ENCODE results near the gene HS2ST1. TPM values are rescaled to one million over a fixed set of nuclear protein-coding genes. Genes with fewer than 3 reads are reported as not detected.
A peak's percentile ranks its signal among the peaks of the same experiment; 100 is the strongest.

Gene HS2ST1
- total RNA-seq, 1 experiment from 2014 or later: 35.0 TPM

GRCh38 chr1:87132284-87132870, 217.9 kb downstream of the HS2ST1 start:
- peak overlapping the region; percentile 74 for H3K4me2 ChIP-seq
- peak overlapping the region; percentile 46; the same call in 1 of the 2 replicates for H3K4me3 ChIP-seq
- H3K27ac ChIP-seq: no peak overlapping the region
- no peaks in the 10 kb centered on the region for H3K27me3 ChIP-seq (ENCODE audit: insufficient read depth, low read depth)
- H4K20me1 ChIP-seq (ENCODE audit: insufficient read depth): no peaks in the 10 kb centered on the region
- peak overlapping the region; percentile 72; the same call in 1 of the 2 replicates for H2AFZ ChIP-seq
- H3K36me3 ChIP-seq (ENCODE audit: low read depth): no peaks in the 10 kb centered on the region
- H3K79me2 ChIP-seq (ENCODE audit: low read depth): no peaks in the 10 kb centered on the region
- no peak for DNase-seq
- CTCF ChIA-PET: no interaction called here
- no peaks in the 10 kb centered on the region for H3K9me2 ChIP-seq (ENCODE audit: insufficient read depth)
- intact Hi-C loops (cut with micrococcal nuclease; ENCODE audit: unreplicated experiment): loop anchor here (5.0 kb wide), 2 partner anchors 930 to 1045 kb away; no protein-coding TSS in a partner anchor
- POLR2A ChIA-PET (ENCODE audit: unreplicated experiment): no interaction called here
- no peak for TF ChIP-seq EZH2 (IDR thresholded peaks at IDR 0.05; ENCODE audit: low read depth)
- TF ChIP-seq CTCF (conservative IDR thresholded peaks at IDR 0.05): no peak
- BruUV-seq (replicated peaks): no TSS peak
- no peaks in the 10 kb centered on the region for H3F3A ChIP-seq (ENCODE audit: insufficient read depth, low read depth)
- no peaks in the 10 kb centered on the region for H3K9me3 ChIP-seq (ENCODE audit: insufficient read depth, low read depth)
- 0 out of 2 replicates have a peak, but pooled peaks cover 12% of the 10 kb centered on the region for H3K4me1 ChIP-seq (replicated peaks; ENCODE audit: insufficient read depth)

- H3K27me3 ChIP-seq (ENCODE audit: insufficient read depth, low read depth): no peaks in the 10 kb centered on the region
- BruUV-seq (replicated peaks): no TSS peak
- H3K9me2 ChIP-seq (ENCODE audit: insufficient read depth): no peaks in the 10 kb centered on the region
- no peaks in the 10 kb centered on the region for H3K79me2 ChIP-seq (ENCODE audit: low read depth)
- no peaks in the 10 kb centered on the region for H4K20me1 ChIP-seq (ENCODE audit: insufficient read depth)
- H2AFZ ChIP-seq: no peak overlapping the region
- ChIA-PET POLR2A (ENCODE audit: unreplicated experiment) (no interaction called here), CTCF (no interaction called here)
- TF ChIP-seq CTCF (conservative IDR thresholded peaks at IDR 0.05): no peak
- no peak for TF ChIP-seq EZH2 (IDR thresholded peaks at IDR 0.05; ENCODE audit: low read depth)
- H3K4me3 ChIP-seq: no peak overlapping the region
- H3K36me3 ChIP-seq (ENCODE audit: low read depth): no peaks in the 10 kb centered on the region
- H3K9me3 ChIP-seq (ENCODE audit: insufficient read depth, low read depth): no peaks in the 10 kb centered on the region
- intact Hi-C loops (cut with micrococcal nuclease; ENCODE audit: unreplicated experiment): loop anchor here (2.0 to 5.0 kb wide), 3 partner anchors 159 to 1043 kb away; no protein-coding TSS in a partner anchor
- no peaks in the 10 kb centered on the region for H3F3A ChIP-seq (ENCODE audit: insufficient read depth, low read depth)
- H3K4me1 ChIP-seq (replicated peaks; ENCODE audit: insufficient read depth): 0 out of 2 replicates have a peak, but pooled peaks cover 10% of the 10 kb centered on the region
- no peak overlapping the region for H3K4me2 ChIP-seq
- DNase-seq: no peak
- no peak overlapping the region for H3K27ac ChIP-seq
Measured at GRCh38 chr1:87134061-87134460, 219.6 kb downstream of the HS2ST1 start.

- BruUV-seq (replicated peaks): no TSS peak
Measured at GRCh38 chr1:87134625-87135328, 220.3 kb downstream of the HS2ST1 start.

More at GRCh38 chr1:87134625-87135328, 220.3 kb downstream of the HS2ST1 start:
- no peaks in the 10 kb centered on the region; the same call in 1 of the 2 replicates for H3K9me3 ChIP-seq (ENCODE audit: insufficient read depth, low read depth)
- ChIA-PET POLR2A (ENCODE audit: unreplicated experiment) (no interaction called here), CTCF (no interaction called here)
- no peak overlapping the region for H2AFZ ChIP-seq
- intact Hi-C loops (cut with micrococcal nuclease; ENCODE audit: unreplicated experiment): loop anchor here (2.0 to 5.0 kb wide), 3 partner anchors 158 to 1043 kb away; no protein-coding TSS in a partner anchor
- H3K27me3 ChIP-seq (ENCODE audit: insufficient read depth, low read depth): no peaks in the 10 kb centered on the region
- no peak for DNase-seq
- H3K27ac ChIP-seq: no peak overlapping the region
- H3K79me2 ChIP-seq (ENCODE audit: low read depth): no peaks in the 10 kb centered on the region
- no peak overlapping the region for H3K4me3 ChIP-seq
- no peaks in the 10 kb centered on the region for H3K9me2 ChIP-seq (ENCODE audit: insufficient read depth)
- H3K4me2 ChIP-seq: no peak overlapping the region
- no peaks in the 10 kb centered on the region for H3K36me3 ChIP-seq (ENCODE audit: low read depth)
- H3F3A ChIP-seq (ENCODE audit: insufficient read depth, low read depth): peaks cover 1% of the 10 kb centered on the region; the same call in 1 of the 2 replicates
- H3K4me1 ChIP-seq (replicated peaks; ENCODE audit: insufficient read depth): 0 out of 2 replicates have a peak, but pooled peaks cover 4% of the 10 kb centered on the region
- TF ChIP-seq EZH2 (IDR thresholded peaks at IDR 0.05; ENCODE audit: low read depth): no peak
- TF ChIP-seq CTCF (conservative IDR thresholded peaks at IDR 0.05): no peak
- H4K20me1 ChIP-seq (ENCODE audit: insufficient read depth): no peaks in the 10 kb centered on the region

Data from PC-9 (cell line).